ENCODE results near the gene TNFRSF1A.
"Not testable (repeated sequence)": the region's sequence is repeated elsewhere in the genome, so short reads cannot be mapped to it uniquely, and the experiment has no call there.

TNFRSF1A gene

GRCh38 chr12:6355491-6356373 is 13.9 kb upstream of the TNFRSF1A start:
- no peak for DNase-seq

- no peak for DNase-seq
Measured at GRCh38 chr12:6354495-6355393, 12.9 kb upstream of the TNFRSF1A start.

GRCh38 chr12:6352193-6353173 is 10.6 kb upstream of the TNFRSF1A start:
- DNase-seq, result no peak

- no peak for DNase-seq
Measured at GRCh38 chr12:6351622-6352021, 9.7 kb upstream of the TNFRSF1A start.

GRCh38 chr12:6347367-6348338 is 5.8 kb upstream of the TNFRSF1A start:
- DNase-seq, result no peak

- no peak for DNase-seq
Measured at GRCh38 chr12:6346942-6347341, 5.1 kb upstream of the TNFRSF1A start.

GRCh38 chr12:6346235-6346832 is 4.5 kb upstream of the TNFRSF1A start:
- DNase-seq, result no peak

- peak; percentile 62 for DNase-seq
Measured at GRCh38 chr12:6345319-6346091, 3.6 kb upstream of the TNFRSF1A start.

- DNase-seq, result not testable (repeated sequence)
Measured at GRCh38 chr12:6344101-6344660, 2.3 kb upstream of the TNFRSF1A start.

- DNase-seq, result no peak
Measured at GRCh38 chr12:6343518-6343917, 1.6 kb upstream of the TNFRSF1A start.

GRCh38 chr12:6342140-6342889 is 439 bp upstream of the TNFRSF1A start:
- DNase-seq, result no peak

- DNase-seq, result no peak
Measured at GRCh38 chr12:6340745-6341416, 995 bp downstream of the TNFRSF1A start.

GRCh38 chr12:6340032-6340638 is 1.7 kb downstream of the TNFRSF1A start:
- DNase-seq, result peak; percentile 31

GRCh38 chr12:6338955-6339354 is 2.9 kb downstream of the TNFRSF1A start:
- no peak for DNase-seq

GRCh38 chr12:6338536-6338935 is 3.3 kb downstream of the TNFRSF1A start:
- DNase-seq, result not testable (repeated sequence)

- no peak for DNase-seq
Measured at GRCh38 chr12:6337958-6338433, 3.9 kb downstream of the TNFRSF1A start.

All from CD4-positive, alpha-beta T cell treated with Interleukin-4 for 4 hours (primary cell).